Spleen (tissue), 7 donors: ENCODE data around the gene LIPK.

ENCODE experiments used
- POLR2A ChIP-seq, 3 donors: fragments of 450-650 bp; IDR thresholded peaks; one replicate each; pipeline ENCODE4 v1.5.1; 2017; ENCODE audit warnings: antibody characterized with exemption in 3 of 3, mild to moderate bottlenecking in 1 of 3
- TF ChIP-seq, protein P1 (sequence below), 11 experiments: fragments of 200-600 bp in 7 of 11; fragments of 450-650 bp in 4 of 11; sonication (generic) in 4 of 11; IDR thresholded peaks in 8 of 11; conservative IDR thresholded peaks in 3 of 11; 1 replicate in 7 of 11; 2 replicates in 4 of 11; pipeline versions ENCODE4 v1.4.0 to v1.8.0; 2016 to 2021; ENCODE audit warnings: antibody characterized with exemption in 11 of 11, inconsistent platforms in 4 of 11, mild to moderate bottlenecking in 1 of 11
- donor health status: DM: no; HTN: no; CAD: no; lungs with moderate emphysema.
- donor health status: DM: no; HTN: no; CAD: no.
- donor health status: DM: no; HTN: no; CAD: no.

DNA sequence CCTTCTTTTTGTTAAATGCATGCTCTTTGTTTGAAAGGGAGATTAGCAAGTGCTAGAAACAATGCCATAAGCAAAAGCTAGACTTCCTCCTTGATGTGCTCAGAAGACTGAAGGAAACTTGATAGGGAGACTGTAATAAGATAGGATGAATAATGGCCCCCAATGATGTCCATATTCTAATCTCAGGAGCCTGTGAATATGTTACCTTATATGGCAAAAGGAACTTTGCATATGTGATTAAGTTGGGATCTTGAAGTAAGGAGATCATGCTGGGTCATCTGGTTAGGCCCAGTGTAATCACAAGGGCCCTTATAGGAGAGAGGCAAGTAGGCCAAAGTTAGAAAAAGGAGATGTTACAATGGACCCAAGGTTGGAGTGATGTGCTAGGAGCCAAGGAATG lies 82.9 kb downstream of the LIPK start:
- TF ChIP-seq, protein P1, sequence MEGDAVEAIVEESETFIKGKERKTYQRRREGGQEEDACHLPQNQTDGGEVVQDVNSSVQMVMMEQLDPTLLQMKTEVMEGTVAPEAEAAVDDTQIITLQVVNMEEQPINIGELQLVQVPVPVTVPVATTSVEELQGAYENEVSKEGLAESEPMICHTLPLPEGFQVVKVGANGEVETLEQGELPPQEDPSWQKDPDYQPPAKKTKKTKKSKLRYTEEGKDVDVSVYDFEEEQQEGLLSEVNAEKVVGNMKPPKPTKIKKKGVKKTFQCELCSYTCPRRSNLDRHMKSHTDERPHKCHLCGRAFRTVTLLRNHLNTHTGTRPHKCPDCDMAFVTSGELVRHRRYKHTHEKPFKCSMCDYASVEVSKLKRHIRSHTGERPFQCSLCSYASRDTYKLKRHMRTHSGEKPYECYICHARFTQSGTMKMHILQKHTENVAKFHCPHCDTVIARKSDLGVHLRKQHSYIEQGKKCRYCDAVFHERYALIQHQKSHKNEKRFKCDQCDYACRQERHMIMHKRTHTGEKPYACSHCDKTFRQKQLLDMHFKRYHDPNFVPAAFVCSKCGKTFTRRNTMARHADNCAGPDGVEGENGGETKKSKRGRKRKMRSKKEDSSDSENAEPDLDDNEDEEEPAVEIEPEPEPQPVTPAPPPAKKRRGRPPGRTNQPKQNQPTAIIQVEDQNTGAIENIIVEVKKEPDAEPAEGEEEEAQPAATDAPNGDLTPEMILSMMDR (IDR thresholded peaks at IDR 0.05 in 8 of 11, conservative IDR thresholded peaks at IDR 0.05 in 3 of 11): no peak
- TF ChIP-seq POLR2A (IDR thresholded peaks at IDR 0.05): no peak
